ENCODE data around the gene MTHFD1L. TPM values are rescaled to one million over a fixed set of nuclear protein-coding genes. Genes with fewer than 3 reads are reported as not detected.

Gene MTHFD1L
- total RNA-seq, 1 donor from 2014 or later = 32.5 TPM

DNA sequence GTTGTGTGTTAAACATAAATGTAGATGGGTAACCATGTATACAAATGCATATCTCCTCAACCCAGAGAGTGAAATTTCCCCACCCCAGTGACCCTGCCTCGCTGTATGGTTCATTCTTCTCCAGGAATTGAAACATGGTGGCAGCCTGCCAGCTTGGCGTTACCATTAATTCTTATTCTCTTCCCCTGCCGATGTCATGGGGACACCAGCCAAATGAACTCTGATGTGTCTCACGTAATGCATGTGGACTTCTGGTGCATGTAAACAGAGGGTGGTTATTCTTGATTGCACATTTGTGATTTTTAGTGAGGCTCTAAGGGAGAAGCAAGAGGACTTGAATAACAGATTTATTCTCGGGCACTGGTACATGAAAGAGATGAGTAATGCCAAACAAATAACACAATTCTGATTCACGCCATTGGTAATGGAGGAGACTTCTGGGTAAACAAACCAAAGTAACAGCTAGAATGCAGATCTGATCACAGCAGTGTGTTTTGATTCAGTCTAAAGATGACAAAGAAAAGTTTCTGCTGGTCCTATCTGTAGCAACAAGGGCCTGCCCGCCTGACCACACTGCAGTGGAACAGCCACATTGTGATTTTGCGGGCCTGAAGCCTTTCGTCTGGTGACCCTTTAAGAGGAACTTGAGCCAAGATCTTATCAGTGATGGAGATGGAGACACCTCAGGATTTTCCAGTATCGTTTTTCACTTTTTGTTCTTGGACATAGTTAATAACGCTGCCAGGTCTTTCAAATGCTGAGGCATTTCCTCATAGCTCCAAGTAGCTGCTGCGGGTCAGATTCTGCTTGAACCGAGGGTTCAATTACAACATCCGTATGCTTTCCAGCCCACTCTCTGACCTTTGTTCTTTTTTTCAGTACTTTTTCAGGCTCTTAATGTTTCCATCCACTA, 202.4 kb downstream of the MTHFD1L start:
- TF ChIP-seq, protein P1, sequence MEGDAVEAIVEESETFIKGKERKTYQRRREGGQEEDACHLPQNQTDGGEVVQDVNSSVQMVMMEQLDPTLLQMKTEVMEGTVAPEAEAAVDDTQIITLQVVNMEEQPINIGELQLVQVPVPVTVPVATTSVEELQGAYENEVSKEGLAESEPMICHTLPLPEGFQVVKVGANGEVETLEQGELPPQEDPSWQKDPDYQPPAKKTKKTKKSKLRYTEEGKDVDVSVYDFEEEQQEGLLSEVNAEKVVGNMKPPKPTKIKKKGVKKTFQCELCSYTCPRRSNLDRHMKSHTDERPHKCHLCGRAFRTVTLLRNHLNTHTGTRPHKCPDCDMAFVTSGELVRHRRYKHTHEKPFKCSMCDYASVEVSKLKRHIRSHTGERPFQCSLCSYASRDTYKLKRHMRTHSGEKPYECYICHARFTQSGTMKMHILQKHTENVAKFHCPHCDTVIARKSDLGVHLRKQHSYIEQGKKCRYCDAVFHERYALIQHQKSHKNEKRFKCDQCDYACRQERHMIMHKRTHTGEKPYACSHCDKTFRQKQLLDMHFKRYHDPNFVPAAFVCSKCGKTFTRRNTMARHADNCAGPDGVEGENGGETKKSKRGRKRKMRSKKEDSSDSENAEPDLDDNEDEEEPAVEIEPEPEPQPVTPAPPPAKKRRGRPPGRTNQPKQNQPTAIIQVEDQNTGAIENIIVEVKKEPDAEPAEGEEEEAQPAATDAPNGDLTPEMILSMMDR (IDR thresholded peaks at IDR 0.05) = no peak
- no peak for TF ChIP-seq EZH2phosphoT487 (IDR thresholded peaks at IDR 0.05)
- no peak for TF ChIP-seq EZH2 (IDR thresholded peaks at IDR 0.05)
- Histone ChIP-seq H3K27me3 (no peaks in the 10 kb centered on the region), H3K9me3 (ENCODE audit: low read depth) (no peaks in the 10 kb centered on the region), H3K27ac (no peak overlapping the region), H4K20me1 (ENCODE audit: low read depth) (no peaks in the 10 kb centered on the region), H2AFZ (replicated peaks) (no peak overlapping the region), H3K79me2 (ENCODE audit: low read depth) (no peaks in the 10 kb centered on the region), H3K36me3 (no peaks in the 10 kb centered on the region), H3K4me2 (no peak overlapping the region), H3K4me3 (no peak overlapping the region), H3K9ac (no peak overlapping the region), H3F3A (ENCODE audit: low read depth) (no peaks in the 10 kb centered on the region), H3K4me1 (no peaks in the 10 kb centered on the region)
- DNase-seq (ENCODE audit: low spot score) = no peak
- Mint-ChIP-seq H3K4me1 (no peaks in the 10 kb centered on the region), H3K27ac (no peak overlapping the region), H3K4me3 (no peak overlapping the region), H3K27me3 (ENCODE audit: insufficient read depth, low read depth) (peaks cover 2% of the 10 kb centered on the region), H3K9me3 (peaks cover 7% of the 10 kb centered on the region), H3K36me3 (peaks cover 29% of the 10 kb centered on the region)

DNA sequence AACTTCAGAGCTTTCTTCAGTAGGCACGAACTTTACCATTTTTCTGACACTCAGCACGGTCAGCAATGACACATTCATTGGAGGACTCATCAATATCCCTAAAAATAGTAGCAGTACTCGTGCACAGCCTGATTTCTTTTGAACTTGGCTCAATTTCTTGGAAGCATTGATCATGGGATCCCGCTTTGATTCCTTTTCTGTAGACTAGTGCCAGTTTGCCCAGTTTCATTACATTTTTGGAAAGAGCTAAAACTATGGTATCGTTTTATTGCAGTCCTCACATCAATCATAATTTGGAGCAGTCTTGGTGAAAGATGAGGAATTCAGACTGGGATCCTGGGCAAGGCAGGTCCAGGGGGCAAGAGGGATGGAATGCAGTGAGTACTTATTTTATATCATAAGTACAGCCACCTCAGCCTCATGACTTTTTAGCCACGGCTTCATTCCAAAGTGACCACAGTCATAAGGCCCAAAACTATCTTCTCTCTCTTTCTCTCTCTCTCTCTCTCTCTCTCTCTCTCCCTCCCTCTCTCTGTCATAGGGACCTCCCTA, 203.3 kb downstream of the MTHFD1L start:
- TF ChIP-seq EZH2phosphoT487 (IDR thresholded peaks at IDR 0.05) = no peak
- TF ChIP-seq, protein P1 (IDR thresholded peaks at IDR 0.05) = no peak
- TF ChIP-seq EZH2 (IDR thresholded peaks at IDR 0.05) = no peak

DNA sequence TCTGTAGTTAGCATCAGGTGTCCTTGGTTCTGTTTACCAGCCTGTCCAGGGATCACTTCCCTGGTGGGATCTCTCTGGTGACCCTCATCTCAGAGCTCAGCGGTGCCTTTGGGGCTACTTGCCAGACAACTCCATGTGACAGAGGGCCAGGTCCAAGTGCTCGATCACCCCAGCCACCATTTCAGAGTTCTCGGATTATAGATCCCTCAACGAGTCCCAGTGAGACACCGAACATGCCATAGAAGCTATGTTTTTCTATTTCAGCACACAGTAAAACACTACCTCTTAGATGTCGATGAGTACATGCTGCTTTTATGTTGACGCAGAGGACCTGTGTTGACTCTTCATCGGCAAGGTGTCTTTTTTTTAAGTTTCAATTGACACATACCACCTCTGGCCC, 204.1 kb downstream of the MTHFD1L start:
- Histone ChIP-seq H3F3A (ENCODE audit: low read depth) (no peaks in the 10 kb centered on the region), H3K9me3 (ENCODE audit: low read depth) (no peaks in the 10 kb centered on the region), H3K36me3 (no peaks in the 10 kb centered on the region), H3K9ac (no peak overlapping the region), H3K4me1 (no peaks in the 10 kb centered on the region), H4K20me1 (ENCODE audit: low read depth) (no peaks in the 10 kb centered on the region), H3K27ac (no peak overlapping the region), H3K4me3 (no peak overlapping the region), H3K27me3 (no peaks in the 10 kb centered on the region), H3K79me2 (ENCODE audit: low read depth) (no peaks in the 10 kb centered on the region), H2AFZ (replicated peaks) (no peak overlapping the region), H3K4me2 (no peak overlapping the region)
- no peak for DNase-seq (ENCODE audit: low spot score)
- Mint-ChIP-seq H3K4me1 (no peaks in the 10 kb centered on the region), H3K9me3 (peaks cover 7% of the 10 kb centered on the region), H3K27ac (no peak overlapping the region), H3K36me3 (peaks cover 33% of the 10 kb centered on the region), H3K27me3 (ENCODE audit: insufficient read depth, low read depth) (peaks cover 2% of the 10 kb centered on the region), H3K4me3 (no peak overlapping the region)
- no peak for TF ChIP-seq EZH2phosphoT487 (IDR thresholded peaks at IDR 0.05)
- TF ChIP-seq, protein P1 (IDR thresholded peaks at IDR 0.05) = no peak
- TF ChIP-seq EZH2 (IDR thresholded peaks at IDR 0.05) = no peak

More for the DNA sequence above, 203.3 kb downstream of the MTHFD1L start:
- H3K4me1 Mint-ChIP-seq = no peaks in the 10 kb centered on the region
- no peak overlapping the region for H2AFZ ChIP-seq (replicated peaks)
- H3K4me1 ChIP-seq = no peaks in the 10 kb centered on the region
- no peaks in the 10 kb centered on the region for H3K79me2 ChIP-seq (ENCODE audit: low read depth)
- peaks cover 7% of the 10 kb centered on the region for H3K9me3 Mint-ChIP-seq
- H3K36me3 ChIP-seq = no peaks in the 10 kb centered on the region
- H3K36me3 Mint-ChIP-seq = peaks cover 28% of the 10 kb centered on the region
- H3K4me2 ChIP-seq = no peak overlapping the region
- no peaks in the 10 kb centered on the region for H3K9me3 ChIP-seq (ENCODE audit: low read depth)
- peaks cover 2% of the 10 kb centered on the region for H3K27me3 Mint-ChIP-seq (ENCODE audit: insufficient read depth, low read depth)
- no peak overlapping the region for H3K9ac ChIP-seq
- no peak overlapping the region for H3K4me3 ChIP-seq
- H4K20me1 ChIP-seq (ENCODE audit: low read depth) = no peaks in the 10 kb centered on the region
- H3K4me3 Mint-ChIP-seq = no peak overlapping the region
- no peak for DNase-seq (ENCODE audit: low spot score)
- no peak overlapping the region for H3K27ac Mint-ChIP-seq
- H3K27ac ChIP-seq = no peak overlapping the region
- H3K27me3 ChIP-seq = no peaks in the 10 kb centered on the region
- H3F3A ChIP-seq (ENCODE audit: low read depth) = no peaks in the 10 kb centered on the region
